ENCODE results near the gene RUFY3. TPM values are rescaled to one million over a fixed set of nuclear protein-coding genes. Genes with fewer than 3 reads are reported as not detected.
"Not testable (repeated sequence)": the region's sequence is repeated elsewhere in the genome, so short reads cannot be mapped to it uniquely, and the experiment has no call there.

RUFY3 gene
- total RNA-seq, 1 donor: 64.8 TPM

DNA sequence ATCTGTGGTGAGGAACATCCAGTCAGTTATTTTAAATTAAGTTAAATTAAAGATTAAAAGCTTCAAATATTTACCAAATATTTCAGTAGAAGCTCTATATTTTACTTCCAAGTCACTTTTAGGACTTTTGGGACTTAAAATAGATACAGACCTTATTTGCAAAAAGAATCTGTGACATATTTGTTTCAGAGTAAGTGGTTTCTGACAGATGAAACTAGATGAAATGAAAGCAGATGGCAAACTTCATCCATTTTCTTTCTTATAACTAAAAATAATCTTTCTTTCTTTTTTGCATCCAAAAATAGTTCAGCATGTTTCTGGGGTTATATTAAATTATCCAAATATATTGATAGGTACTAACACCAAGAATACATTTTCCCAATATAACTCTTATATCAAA is 40.1 kb upstream of the RUFY3 start:
- DNase-seq (ENCODE audit: low read depth): no peak
- TF ChIP-seq CTCF (IDR thresholded peaks at IDR 0.05; ENCODE audit: insufficient read depth, low read length): no peak

DNA sequence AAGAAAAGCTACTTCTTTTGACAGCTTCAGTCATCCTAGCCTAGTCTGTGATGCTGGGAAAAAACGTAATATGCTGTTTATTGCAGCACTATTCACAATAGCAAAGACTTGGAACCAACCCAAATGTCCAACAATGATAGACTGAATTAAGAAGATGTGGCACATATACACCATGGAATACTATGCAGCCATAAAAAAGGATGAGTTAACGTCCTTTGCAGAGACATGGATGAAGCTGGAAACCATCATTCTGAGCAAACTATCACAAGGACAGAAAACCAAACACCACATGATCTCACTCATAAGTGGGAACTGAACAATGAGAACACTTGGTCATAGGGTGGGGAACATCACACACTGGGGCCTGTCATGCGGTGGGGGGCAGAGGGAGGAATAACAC is 39.6 kb upstream of the RUFY3 start:
- H3K4me3 ChIP-seq (ENCODE audit: low read depth, low read length); DNase-seq (ENCODE audit: low read depth): not testable (repeated sequence)

More for the DNA sequence above, 40.1 kb upstream of the RUFY3 start:
- no peak overlapping the region for H3K4me3 ChIP-seq (ENCODE audit: low read depth, low read length)

GRCh38 chr4:70687392-70687791 is 34.4 kb upstream of the RUFY3 start:
- peak overlapping the region; percentile 71 for H3K4me3 ChIP-seq (ENCODE audit: low read depth, low read length)
- TF ChIP-seq CTCF (IDR thresholded peaks at IDR 0.05; ENCODE audit: insufficient read depth, low read length): no peak
- no peak for DNase-seq (ENCODE audit: low read depth)

DNA sequence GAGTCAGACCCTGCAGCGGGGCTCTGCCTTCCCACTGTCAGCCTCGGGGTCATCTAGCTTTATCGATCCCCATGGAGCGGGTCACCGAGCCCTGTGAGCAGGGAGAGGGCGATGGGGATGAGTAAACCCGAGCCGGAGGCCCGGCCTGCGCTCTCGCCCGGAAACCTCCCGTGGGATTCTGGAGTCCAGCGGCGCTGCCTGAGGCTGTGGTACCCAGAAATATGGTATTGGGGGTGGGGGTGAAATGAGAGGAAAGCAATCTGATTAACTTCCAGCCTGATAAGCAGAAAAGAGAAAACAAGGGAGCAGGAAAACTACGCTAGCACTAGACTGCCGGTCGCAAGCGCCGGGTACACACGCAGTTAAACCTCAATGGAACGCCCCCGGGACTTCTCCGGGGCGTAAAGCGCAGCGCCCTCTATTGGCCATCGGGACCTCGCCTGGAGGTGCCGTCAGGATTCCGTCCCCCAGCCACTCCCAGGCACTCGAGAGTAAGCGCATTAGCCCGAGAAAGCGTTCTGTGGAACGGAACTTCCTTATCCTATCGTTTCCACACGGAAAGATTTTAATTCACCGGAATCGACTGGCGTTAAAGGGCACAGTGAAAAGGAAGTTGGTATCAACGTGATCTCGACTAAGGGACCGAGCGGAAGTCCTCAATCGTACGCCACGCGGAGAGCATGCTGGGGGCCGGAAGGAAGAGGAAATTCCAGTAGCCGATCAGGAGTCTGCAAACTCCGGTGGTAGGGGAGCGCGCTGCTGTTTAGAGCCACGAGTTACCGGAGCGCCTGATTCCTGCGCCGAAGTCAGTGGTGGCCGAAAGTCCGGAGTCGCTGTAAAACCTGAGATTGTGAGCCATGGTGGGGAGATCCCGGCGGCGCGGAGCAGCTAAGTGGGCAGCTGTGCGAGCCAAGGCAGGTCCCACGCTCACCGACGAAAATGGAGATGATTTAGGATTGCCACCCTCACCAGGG is 33.7 kb upstream of the RUFY3 start, which contains the start of gene UTP3:
Gene UTP3 (plus strand): TSS at position 712 of the 974 bp plus-strand sequence. CDS start 146 bp downstream, at position 858.
- peak within 1 kb of the TSS; percentile 99 for H3K4me3 ChIP-seq (ENCODE audit: low read depth, low read length)
- peak; percentile 100 for DNase-seq (ENCODE audit: low read depth)
- peak; percentile 95 for TF ChIP-seq CTCF (IDR thresholded peaks at IDR 0.05; ENCODE audit: insufficient read depth, low read length)

DNA sequence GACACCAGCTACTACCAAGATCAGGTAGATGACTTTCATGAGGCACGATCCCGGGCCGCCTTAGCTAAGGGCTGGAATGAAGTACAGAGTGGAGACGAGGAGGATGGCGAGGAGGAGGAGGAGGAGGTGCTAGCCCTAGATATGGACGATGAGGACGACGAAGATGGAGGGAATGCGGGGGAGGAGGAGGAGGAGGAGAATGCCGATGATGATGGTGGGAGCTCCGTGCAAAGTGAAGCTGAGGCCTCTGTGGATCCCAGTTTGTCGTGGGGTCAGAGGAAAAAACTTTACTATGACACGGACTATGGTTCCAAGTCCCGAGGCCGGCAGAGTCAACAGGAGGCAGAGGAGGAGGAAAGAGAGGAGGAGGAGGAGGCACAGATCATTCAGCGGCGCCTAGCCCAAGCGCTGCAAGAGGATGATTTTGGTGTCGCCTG is 33.0 kb upstream of the RUFY3 start:
- no peak for DNase-seq (ENCODE audit: low read depth)
- no peak for TF ChIP-seq CTCF (IDR thresholded peaks at IDR 0.05; ENCODE audit: insufficient read depth, low read length)
- H3K4me3 ChIP-seq (ENCODE audit: low read depth, low read length): peak overlapping the region; percentile 99

DNA sequence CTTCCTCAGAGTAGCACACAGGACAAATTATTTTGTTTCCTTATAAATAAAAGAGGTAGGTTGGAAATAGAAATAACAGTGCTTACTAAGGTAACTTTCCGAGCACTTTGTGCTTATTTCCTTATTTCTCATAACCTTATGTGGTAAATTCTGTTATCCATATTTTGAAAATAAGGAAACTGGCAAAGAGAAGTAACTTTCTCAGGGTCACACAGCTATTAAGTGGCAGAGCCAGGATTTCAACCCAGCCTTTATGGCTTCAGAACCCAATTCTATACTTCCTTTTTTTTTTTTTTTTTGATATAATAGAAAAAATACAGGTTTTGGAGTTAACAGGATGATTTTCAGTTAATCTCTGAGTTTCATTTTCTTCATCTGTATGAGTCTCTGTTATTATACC is 30.1 kb upstream of the RUFY3 start:
- no peak overlapping the region for H3K4me3 ChIP-seq (ENCODE audit: low read depth, low read length)
- DNase-seq (ENCODE audit: low read depth): no peak
- no peak for TF ChIP-seq CTCF (IDR thresholded peaks at IDR 0.05; ENCODE audit: insufficient read depth, low read length)

DNA sequence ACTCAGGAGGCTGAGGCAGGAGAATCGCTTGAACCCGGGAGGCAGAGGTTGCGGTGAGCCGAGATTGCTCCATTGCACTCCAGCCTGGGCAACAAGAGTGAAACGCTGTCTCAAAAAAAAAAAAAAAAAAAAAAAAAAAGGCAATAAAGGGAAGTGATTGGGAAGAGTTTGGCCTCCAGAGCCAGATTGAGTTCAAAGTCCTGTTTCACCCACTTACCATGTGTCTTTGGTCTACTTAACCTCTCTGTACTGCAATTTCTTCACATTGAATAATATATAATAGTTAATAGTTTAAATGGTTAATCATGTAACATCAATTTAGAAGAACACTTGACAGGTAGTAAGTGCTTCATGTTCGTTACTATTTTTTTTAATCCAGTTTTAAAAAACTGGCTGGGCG is 27.1 kb upstream of the RUFY3 start:
- not testable (repeated sequence) for DNase-seq (ENCODE audit: low read depth); H3K4me3 ChIP-seq (ENCODE audit: low read depth, low read length)

DNA sequence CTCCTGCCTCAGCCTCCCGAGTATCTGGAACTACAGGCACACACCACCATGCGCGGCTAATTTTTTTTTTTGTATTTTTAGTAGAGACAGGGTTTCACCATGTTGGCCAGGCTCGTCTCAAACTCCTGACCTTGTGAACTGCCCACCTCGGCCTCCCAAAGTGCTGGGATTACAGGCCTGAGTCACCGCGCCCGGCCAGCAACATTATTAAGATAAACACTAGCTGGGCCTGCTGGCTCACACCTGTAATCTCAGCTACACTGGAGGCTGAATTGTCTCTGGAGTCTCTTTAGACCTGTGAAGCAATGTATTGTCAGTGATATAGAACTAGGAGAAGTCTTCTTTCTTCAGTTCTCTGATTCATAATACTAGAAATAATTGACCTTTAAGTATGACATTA is 23.3 kb upstream of the RUFY3 start:
- H3K4me3 ChIP-seq (ENCODE audit: low read depth, low read length): not testable (repeated sequence)

More for the DNA sequence above, 23.3 kb upstream of the RUFY3 start:
- DNase-seq (ENCODE audit: low read depth): not testable (repeated sequence)
